ENCODE data around the gene ZC3H10.
"Not testable (repeated sequence)": the region's sequence is repeated elsewhere in the genome, so short reads cannot be mapped to it uniquely, and the experiment has no call there.

The ZC3H10 gene

GRCh38 chr12:56103066-56103711, 14.9 kb upstream of the ZC3H10 start:
- no peak for DNase-seq (ENCODE audit: low read depth, low spot score)

- DNase-seq (ENCODE audit: low read depth, low spot score), result no peak
Observed at GRCh38 chr12:56103823-56104108, 14.3 kb upstream of the ZC3H10 start.

- peak; percentile 94 for DNase-seq (ENCODE audit: low read depth, low spot score)
Observed at GRCh38 chr12:56104109-56104814, 13.8 kb upstream of the ZC3H10 start, which contains the start of gene PA2G4. PA2G4 (plus strand) TSS chr12:56104559; CDS start chr12:56104738, 179 bp downstream.

GRCh38 chr12:56104815-56105608, 13.1 kb upstream of the ZC3H10 start:
- DNase-seq (ENCODE audit: low read depth, low spot score), result no peak

- DNase-seq (ENCODE audit: low read depth, low spot score), result no peak
Observed at GRCh38 chr12:56105609-56105902, 12.5 kb upstream of the ZC3H10 start.

GRCh38 chr12:56107242-56107641, 10.8 kb upstream of the ZC3H10 start:
- no peak for DNase-seq (ENCODE audit: low read depth, low spot score)

GRCh38 chr12:56110571-56110970, 7.5 kb upstream of the ZC3H10 start:
- no peak for DNase-seq (ENCODE audit: low read depth, low spot score)

- no peak for DNase-seq (ENCODE audit: low read depth, low spot score)
Observed at GRCh38 chr12:56114084-56114483, 4.0 kb upstream of the ZC3H10 start.

- no peak for DNase-seq (ENCODE audit: low read depth, low spot score)
Observed at GRCh38 chr12:56115329-56115728, 2.7 kb upstream of the ZC3H10 start.

GRCh38 chr12:56116267-56117081, 1.6 kb upstream of the ZC3H10 start, which contains the start of gene RPL41:
RPL41 (plus strand) TSS chr12:56116633.
- peak; percentile 91 for DNase-seq (ENCODE audit: low read depth, low spot score)

GRCh38 chr12:56117082-56117706, 872 bp upstream of the ZC3H10 start:
- not testable (repeated sequence) for DNase-seq (ENCODE audit: low read depth, low spot score)

- no peak for DNase-seq (ENCODE audit: low read depth, low spot score)
Observed at GRCh38 chr12:56118688-56119357, 757 bp downstream of the ZC3H10 start.

- peak; percentile 31 for DNase-seq (ENCODE audit: low read depth, low spot score)
Observed at GRCh38 chr12:56119361-56119796, 1.3 kb downstream of the ZC3H10 start.

GRCh38 chr12:56120158-56120846, 2.2 kb downstream of the ZC3H10 start:
- no peak for DNase-seq (ENCODE audit: low read depth, low spot score)

GRCh38 chr12:56121204-56121870, 3.3 kb downstream of the ZC3H10 start:
- DNase-seq (ENCODE audit: low read depth, low spot score), result no peak

- DNase-seq (ENCODE audit: low read depth, low spot score), result no peak
Observed at GRCh38 chr12:56122637-56123036, 4.6 kb downstream of the ZC3H10 start.

GRCh38 chr12:56124133-56124532, 6.1 kb downstream of the ZC3H10 start:
- DNase-seq (ENCODE audit: low read depth, low spot score), result no peak

- no peak for DNase-seq (ENCODE audit: low read depth, low spot score)
Observed at GRCh38 chr12:56126732-56127239, 8.7 kb downstream of the ZC3H10 start.

GRCh38 chr12:56127485-56127887, 9.4 kb downstream of the ZC3H10 start:
- DNase-seq (ENCODE audit: low read depth, low spot score), result no peak
